GM21360 (cell line): ENCODE results near the gene MYT1.

Source experiments
- ATAC-seq: cut with Tn5 transposase; IDR thresholded peaks from one replicate; pipeline ENCODE4 v1.9.1; 2021; ENCODE audit warnings: mild to moderate bottlenecking, moderate library complexity; ENCODE audit not compliant: unreplicated experiment

MYT1 gene

DNA sequence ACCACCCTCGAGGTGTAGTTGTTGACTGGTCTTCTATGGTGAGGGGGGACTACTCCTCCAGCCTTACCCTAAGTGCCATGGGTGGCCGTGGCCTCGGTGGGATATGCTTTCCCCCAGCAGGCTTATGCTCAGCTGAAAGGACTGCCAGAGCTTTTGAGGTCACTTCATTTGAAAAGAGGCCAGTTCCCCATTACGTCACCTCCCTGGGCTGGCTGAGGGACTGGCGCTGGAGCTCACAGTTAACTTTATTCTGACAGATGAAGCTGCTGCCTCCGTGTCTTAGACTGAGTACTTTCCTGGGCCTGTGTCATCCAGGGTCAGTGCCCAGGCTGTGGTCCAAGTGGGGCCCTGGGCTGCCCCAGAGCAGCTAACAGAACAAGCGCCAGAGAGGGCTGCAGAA lies 48.5 kb downstream of the MYT1 start:
- ATAC-seq: no peak

DNA sequence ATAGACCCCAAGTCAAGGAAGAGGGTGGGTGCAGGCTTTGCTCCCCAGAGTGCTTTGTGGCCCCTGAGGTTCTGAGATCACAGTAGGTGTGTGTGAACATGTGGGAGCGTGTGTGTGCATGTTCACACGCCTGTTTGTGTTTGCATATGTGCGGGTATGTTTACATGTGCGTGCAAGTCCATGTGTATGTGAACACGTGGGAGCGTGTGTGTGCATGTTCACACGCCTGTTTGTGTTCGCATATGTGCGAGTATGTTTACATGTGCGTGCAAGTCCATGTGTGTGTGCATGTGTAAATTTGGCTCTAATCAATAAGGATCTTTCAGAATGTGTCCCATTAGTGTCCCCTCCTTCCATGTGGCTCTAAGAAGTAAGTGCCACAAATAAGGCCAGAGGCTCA lies 49.9 kb downstream of the MYT1 start:
- no peak for ATAC-seq

DNA sequence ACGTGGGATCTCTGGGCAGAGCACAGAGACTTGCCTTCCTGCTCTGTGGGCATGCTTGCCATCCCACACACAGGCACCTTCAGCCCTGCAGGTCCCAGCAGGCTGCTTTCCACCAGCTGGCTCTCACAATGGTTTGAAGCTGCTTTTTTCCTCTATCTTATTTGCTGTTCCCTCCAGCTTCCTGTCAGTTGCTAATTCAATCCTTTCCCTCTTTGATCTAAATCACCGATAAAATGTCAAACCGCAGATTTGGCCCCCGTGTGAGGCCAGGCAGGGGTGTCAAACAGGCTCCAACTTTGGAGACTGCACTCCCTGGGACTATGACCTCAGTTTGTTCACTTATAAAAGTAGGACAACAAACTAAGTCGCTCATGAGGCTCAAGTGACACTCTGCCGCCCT lies 50.7 kb downstream of the MYT1 start:
- ATAC-seq: no peak

DNA sequence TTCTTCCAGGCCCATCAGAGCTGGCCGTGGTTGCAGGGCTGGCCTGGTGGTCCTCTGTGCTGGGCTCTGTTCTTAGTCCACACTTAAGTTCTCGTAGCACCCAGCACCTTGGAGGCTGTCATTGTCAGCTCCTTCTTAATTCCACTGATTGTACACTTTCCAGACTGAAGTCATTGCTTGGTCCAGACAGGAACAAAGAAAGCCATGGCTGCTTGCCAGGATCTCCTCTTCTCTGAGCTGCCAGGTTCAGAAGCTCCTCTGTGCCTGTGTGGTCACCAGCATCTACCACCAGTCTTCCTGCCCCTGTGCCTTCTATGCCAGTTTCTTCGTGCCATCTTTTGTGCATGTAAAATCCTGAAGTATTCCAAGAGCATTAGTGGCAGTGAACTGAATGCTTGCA lies 51.8 kb downstream of the MYT1 start:
- ATAC-seq: no peak

DNA sequence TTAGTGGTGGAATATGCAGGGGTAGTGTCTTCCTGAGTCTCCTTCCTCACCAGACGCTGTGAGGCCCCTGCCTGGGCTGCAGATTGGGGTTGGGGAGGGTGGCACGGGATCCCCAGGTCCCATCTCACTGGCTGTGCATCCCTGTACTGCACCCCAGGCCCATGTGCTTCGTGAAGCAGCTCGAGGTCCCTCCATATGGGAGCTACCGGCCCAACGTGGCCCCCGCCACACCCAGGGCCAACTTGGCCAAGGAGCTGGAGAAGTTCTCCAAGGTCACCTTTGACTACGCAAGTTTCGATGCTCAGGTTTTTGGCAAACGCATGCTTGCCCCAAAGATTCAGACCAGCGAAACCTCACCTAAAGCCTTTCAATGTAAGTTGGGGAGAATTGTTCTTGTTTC lies 52.7 kb downstream of the MYT1 start:
- ATAC-seq: no peak

DNA sequence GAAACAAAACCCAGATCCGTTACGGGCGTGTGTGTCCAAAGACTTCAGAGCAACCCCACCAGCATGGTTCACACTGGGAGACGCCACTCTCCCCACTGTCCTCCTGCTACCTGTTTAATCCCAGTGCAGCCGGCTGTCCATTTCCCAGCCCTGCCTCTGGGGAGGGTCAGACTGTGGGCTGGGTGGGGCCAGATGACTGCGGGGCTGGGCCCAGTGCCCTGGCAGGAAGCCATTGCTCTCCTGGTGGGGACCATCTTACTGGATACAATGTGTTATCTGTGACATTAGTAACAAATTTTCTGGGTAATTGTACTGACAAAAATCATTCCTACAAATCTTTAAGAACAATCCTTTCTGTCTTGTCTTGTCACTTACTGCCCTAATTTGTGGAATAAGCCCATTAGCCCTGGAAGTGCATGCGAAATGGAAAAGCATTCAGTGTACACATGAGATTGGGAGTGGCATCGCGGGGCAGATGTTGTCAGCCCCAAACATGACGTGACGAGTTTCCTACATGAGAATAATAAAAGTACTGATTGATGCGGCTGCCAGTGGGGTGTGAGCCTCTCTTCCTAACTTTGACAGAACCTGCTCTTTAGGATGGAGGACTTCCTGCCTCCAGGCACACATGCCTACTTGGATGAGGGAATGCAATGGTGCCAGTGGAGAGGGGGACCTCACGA lies 53.4 kb downstream of the MYT1 start:
- no peak for ATAC-seq

DNA sequence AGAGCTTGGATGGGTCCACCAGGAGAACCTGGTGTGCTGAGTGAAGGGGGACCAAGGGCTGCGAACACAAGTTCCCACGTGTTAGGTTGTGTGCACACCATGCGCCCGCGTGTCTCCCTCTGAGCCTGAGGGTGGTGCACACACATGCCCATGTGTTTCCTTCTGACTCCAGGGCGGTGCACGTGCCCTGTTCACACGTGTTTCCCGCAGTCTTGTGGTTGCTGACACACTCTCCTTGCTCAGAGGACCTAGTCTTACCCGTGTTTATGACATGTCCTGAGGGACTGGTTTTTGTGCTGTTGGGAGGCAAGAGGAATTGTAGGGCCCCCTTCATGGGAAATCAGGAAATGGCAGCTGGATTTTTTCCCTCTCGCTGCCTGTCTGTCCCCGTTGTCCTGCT lies 55.0 kb downstream of the MYT1 start:
- ATAC-seq: no peak

DNA sequence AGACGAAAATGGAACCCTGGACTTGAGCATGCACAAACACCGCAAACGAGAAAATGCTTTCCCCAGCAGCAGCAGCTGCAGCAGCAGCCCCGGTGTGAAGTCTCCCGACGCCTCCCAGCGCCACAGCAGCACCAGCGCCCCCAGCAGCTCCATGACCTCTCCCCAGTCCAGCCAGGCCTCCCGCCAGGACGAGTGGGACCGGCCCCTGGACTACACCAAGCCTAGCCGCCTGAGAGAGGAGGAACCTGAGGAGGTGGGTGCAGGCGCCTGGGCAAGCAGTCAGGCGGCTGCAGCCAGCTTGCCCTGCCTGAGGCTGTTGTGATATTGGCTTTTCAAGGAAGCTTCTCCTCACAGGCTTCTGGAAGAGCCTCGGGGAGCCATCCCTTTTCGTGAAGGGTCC lies 55.5 kb downstream of the MYT1 start:
- no peak for ATAC-seq

DNA sequence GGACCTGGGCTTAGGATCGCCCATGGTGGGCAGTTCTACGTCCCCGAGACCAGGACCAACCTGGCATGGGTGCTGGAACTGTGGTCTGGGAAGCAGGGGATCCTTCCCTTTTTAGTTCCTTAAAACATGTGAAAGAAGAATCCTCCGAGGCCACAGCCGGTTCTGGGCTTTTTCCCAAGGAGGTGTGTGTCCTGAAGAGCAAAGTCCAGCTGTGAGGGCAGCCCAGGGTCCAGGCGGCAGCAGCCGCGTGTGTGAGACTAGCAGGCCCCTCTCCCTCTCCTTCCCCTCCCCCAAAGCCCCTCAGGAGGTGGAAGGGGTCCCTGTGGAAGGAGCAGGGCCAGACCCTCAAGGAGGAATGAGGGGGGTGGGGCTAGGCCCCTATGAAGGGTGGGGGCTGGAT lies 56.2 kb downstream of the MYT1 start:
- ATAC-seq: no peak

DNA sequence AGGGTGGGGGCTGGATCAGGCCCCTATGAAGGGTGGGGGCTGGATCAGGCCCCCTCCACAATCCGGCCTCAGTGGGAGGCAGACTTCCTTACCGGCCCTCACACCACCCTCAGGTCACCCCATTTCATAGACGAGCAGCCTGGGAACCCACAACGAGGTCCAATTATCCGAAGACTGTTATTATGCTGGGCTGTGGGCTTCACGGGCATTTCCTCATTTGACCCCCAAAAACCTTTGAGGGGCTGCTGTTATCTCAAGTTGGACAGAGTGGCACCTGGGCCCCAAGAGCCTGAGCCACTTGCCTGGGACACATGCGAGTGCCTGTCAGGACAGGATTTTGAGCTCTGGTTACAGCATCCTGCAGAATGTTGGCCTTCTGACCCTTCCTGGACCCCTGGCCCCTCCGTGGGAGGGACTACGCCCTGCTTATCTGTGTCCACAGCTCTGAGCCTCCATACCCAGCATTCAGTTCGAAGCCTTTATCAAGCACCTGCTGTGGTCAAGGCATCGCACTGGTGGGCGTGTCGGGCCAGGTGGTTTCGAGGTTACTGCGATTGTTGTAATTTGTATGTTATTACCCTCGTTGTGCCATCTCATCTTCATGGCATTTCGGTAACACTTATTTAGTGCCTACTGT lies 56.8 kb downstream of the MYT1 start:
- no peak for ATAC-seq

DNA sequence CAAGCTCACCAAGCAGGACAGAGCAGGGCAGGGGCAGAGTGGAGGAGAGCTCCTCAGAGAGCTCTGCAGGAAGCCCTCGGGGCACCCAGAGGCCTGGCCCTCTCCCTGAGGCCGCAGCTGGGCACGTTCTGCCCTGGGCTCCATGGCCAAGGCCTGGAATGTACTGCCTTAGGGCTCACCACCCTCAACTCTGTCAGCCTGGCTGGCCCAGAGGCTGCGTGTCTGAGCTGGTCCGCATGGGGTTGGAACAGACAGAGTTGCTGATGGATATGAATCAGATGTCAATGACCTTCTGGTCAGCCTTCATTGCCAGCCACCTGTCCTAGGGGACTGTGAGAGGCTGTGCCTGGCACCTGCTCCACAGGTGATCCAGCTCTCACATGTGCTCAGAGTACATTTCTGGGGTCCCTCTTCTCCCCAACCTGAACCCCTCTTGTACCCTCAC lies 58.1 kb downstream of the MYT1 start:
- ATAC-seq: no peak

DNA sequence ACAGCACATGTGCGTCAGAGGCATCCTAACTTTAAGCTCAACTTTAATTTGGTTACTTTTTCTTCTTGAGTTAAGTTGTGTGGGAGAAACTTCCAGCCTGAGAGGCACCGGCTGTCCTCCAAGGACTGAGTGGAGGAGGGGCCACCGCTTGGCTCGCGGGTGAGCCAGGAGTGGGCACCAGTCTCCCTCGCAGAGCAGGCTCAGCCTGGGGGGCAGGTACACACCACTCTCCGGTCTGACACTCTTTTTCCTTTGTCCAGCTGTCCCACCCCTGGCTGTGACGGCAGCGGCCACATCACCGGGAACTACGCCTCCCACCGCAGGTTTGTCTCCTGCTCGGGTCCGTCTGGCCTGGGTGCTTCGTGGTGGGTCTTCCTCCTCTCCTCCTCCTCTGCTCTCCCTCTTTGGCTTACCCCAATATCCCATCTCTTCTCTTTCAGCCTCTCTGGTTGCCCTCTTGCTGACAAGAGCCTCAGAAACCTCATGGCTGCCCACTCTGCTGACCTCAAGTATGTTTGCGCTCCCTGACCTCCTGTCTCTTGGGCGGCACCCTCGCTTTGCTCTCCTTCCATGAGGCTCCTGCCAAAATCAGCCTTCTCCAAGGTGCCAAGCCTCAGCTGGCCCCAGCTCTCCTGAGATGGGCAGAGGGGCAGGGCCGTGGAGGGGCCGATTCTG lies 58.7 kb downstream of the MYT1 start:
- no peak for ATAC-seq

DNA sequence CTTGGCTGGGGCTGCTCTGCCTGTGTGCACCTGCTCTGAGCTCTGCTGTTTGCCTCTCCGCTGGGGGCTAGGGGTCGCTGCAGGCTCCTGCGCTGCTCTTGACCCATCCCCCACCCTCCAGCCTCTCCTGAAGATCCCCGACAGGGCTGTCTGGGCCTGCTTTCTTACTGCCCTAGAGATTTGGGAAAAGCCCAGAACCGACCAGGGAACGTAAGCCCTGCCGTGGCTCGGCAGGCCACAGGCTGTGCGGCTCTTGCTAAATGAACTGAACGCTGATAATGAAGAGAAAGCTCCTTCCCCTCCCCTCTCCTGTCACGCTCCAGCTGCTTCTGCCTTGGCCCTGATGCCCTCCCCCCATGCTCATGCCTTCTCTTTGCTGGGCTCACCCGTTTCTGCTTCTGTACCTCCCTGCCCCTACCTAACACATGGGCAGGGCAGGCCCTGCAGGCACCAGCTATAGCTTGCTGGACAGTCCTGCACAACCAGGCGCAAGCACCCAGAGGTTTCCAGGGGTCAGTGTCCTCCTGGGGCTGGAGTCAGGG lies 59.3 kb downstream of the MYT1 start:
- no peak for ATAC-seq

DNA sequence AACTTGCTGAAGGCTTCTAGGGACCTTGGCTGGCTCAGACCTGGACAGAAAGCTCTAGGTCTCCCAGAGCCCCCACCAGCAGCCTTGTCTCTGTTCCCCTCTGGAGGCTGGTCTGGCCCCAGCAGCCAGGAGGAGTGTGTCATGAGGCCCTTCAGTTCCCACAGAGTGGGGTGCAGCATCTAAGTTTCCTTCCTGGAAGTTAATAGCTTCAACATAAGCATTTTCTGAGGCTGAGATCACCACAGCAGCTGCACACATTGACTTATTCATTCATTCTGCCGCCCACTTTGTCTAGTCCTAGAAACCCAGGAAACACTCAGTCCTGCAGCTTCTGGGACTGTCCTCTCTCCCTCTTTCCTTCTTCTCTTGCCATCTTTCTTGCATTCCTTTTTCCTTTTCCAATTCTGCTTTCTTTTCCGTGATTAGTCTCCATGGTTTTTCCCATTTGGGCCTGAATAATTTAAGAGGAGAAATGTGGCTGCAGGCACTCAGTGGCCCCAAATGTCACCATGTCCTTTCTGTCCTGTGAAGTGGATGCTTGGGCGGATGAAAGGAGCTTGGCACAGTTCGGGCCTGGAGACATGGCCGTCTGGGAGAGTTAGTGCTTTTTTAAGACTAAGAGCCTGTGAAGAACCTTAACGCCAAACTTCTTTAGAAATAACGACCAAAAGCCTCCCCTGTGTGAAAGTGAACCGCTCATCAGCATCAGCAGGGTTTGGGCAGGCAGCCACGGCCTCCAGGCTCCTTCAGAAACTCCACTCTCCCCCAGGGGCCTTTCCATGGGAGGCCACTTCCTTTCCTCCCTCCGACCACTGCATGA lies 60.3 kb downstream of the MYT1 start:
- no peak for ATAC-seq

DNA sequence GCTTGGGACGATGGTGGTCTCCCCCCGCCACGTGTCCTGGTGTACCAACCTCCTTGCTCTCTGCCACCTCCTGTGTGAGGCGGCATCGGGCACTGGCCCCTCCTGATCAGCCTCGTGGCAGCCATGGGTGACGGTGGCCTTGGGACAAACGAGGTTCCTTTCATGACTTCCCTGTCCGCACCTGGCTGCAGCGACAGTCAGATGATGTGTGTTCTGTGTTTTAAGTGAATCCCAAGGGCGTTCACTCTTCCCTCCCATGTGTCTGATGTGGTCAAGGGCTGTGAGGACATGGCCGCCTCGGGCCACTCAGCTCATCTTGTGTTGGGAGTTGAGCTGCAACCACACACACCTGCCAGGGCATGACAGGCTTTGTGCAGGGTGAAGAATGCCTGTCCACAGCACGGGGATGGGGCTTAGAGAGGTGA lies 60.9 kb downstream of the MYT1 start:
- ATAC-seq: no peak

DNA sequence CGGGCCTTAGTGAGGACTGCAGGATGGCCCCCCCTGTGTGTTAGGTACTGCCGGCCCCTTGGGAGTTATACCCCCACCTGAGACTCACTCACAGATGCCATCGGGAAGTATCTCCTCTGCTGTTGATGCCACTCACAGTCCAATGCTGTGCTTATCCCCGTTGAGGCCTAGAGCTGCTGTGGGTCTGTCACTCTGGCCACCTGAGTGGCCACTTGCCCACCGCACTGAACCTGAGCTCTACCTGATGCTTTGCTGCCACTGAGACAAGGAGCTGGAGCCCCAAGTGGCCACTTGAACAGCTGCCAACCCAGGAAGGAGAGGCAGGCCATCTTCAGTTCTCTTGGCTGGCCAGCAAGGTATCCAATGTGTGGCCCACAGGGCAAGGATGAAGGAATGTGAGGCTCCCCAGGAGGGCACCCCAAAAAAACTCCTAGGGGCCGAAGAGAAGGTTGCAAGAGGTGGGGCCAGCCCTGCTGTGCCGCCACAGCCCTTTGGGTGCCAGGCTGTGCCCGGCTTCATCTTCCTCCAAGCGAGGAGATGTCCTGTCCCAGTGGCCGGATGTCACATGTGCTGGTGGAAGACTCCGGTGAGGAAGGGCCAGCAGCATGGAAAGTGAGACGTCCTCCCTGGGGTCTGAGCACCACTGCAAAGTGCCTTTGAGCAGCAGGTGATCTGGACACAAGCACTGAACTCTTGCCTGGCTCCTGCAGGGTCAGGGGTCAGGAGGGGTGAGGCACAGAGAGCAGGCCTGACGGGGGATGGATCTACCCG lies 61.8 kb downstream of the MYT1 start:
- no peak for ATAC-seq

DNA sequence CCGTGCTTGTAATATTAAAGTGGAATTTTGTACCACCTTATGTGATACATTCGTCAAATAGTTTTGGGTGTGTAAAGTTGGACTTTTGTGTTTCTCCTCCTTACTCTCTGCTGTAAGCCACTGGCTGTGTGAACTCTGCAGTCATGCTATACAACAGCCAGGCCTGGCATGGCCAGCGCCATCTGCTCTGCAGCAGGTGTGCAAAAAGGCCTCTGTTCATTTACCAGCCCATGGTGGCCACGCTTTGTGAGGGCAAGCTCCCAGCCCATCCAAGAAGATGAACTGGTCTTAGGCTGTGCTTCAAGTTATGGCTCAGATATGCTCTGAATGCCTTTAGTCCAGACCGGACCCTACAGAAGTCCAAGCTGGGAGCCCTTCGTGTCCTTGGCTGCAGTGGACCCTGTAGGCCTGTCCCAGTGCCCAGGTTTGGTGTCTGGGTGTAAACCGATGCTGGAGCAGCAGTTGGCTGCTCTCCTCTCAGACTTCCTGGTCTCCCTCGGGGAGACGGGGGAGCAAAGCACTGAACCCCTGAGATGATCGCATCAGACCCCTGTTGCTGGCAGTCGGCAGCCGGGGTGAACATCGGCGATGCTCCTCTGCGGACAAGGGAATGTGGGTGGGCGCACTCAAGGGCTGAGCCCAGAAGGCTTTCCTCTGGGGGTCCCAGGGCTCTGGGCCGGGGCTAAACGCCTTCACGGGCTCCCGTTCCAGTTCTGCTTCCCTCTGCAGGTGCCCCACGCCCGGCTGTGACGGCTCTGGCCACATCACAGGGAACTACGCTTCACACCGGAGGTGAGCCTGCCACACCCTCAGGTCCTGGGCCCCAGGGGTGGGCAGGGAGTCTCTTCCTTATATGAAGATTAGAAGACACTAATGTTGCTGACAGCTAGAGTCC lies 62.7 kb downstream of the MYT1 start:
- no peak for ATAC-seq

DNA sequence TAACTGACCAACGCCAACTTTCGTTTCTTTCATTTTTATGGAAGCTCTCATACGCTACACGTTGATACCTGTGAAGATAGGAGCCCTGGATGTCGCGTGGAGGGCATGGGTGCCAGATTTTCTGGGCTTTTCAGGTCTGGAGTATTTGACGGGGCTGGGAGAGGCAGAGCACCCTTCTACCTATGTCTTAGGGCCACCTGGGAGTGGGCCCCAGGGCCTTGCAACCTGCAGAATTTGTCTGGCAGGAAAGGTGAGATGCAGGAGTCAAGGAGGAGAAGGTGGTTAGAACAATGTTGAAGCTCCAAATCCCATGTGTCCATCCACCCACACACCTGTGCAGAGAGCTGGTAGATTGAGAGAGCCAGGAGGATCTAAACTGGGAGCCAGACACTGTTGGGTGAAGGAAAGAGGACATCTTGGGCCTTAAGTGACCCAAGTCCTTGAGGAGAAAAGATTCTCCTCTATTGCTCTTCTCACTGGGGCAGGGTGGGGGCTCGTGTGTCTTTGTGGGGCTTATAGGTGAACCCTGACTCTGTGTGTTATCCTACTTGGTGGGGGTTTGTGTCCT lies 63.9 kb downstream of the MYT1 start:
- ATAC-seq: no peak
